Inflammatory macrophage treated with lipopolysaccharide for 1 hour (primary cell): Measurements from ENCODE around the gene OR9A2.
"Not testable (repeated sequence)": the region's sequence is repeated elsewhere in the genome, so short reads cannot be mapped to it uniquely, and the experiment has no call there.

Source experiments
- DNase-seq, 2 donors: peaks; one replicate each; pipeline ENCODE4 v3.0.0-alpha.2; 2020 to 2022

OR9A2 gene

DNA sequence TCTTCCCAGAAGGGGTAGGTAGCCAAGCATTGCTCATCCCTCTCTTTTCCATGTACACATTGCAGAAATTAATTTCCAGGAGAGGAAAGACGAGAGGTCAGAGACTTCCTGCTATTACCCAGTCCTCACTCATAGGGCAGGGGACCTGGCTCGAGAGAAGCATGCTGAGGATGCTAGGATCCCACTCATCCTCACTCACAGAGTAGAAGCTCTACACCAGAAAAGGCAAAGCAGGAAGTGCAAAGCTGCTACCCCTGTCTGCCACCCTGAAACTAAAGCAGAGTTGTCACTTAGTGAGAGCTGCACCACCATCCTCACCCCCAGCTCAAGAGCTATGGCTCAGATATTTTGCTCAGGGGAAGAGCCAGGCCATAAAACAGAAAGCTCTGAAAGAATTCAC lies 9.9 kb downstream of the OR9A2 start:
- DNase-seq, result no peak

DNA sequence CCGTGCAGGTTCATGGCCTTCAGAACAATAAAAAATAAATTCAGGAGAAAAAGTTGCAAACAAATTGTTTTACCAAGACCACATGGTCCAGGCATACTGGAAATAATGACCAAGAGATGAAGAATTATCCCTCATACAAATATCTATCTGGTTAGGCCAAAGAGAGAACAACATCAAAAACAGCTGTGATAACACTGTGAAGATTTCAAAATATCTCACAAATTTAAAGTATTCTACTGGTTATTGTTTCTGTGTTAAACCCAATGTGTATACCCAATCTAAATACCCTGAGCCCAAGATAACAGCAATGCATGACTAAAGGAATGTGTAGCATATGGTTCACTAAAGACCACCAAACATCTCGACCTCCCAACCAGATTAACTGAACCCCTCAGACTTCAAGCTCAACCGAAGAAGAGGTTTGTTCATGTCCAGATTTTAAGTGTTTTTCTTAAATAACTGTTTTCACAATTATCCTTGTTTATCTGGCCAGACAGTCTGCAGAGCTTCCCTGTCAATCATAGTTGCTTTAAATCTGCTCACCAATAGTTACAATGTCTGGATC lies 10.9 kb downstream of the OR9A2 start:
- no peak for DNase-seq

DNA sequence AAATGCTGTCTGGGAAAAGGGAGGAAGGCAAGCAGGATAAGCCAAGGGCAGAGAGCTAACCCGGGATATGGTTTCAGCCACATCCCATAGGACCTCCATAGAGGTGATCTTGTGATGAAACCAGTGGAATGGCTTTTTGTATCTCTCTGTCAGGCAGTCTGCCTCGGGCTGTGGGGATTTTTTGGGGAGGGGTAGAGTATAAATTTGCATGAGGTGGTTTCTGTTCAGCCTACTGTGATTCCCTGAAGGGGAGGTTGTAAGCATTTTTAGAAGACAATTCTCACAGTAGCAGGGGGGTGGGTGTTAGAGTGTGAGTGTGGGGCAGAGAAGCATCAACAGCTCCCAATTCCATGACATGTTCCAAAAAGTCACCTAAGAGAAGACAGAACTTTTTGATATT lies 11.8 kb downstream of the OR9A2 start:
- DNase-seq, result no peak

DNA sequence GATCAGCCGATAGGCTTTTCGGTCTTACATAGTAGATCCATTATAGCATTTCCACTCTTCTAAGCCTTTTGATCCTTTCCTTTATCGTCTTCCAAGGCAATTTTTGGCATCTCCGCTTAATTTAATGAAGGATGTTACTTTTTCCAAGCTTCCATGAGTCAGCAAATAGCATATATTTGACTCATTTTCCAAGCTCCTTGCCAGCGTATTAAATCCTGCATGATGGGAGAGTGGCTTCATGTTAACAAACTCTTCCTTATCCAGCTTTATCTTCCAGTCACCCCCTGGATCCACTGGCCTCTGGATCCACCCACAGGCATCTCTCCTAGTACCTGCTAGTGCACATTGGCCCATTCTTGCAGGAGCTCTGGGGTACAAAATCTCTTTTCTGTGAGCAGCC lies 13.0 kb downstream of the OR9A2 start:
- DNase-seq, result no peak

DNA sequence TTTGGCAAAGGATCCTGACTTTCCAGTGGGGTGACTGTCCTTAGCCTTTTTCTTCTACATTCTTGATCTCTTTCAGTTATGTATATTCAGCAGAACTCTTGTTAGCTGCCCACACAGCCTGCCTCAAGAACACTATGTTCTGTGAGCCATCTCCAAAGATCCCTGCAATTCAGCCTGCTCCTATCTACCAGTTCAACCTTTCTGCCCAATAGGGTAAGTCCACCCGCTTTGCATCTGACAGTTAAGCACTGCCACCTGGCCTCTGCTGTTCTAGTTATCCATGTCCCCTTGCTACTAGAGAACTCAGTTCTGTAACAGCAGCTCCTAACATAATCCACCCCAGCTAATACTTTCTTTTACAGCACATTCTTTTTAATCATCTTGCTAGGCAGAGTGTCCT lies 13.5 kb downstream of the OR9A2 start:
- no peak for DNase-seq

DNA sequence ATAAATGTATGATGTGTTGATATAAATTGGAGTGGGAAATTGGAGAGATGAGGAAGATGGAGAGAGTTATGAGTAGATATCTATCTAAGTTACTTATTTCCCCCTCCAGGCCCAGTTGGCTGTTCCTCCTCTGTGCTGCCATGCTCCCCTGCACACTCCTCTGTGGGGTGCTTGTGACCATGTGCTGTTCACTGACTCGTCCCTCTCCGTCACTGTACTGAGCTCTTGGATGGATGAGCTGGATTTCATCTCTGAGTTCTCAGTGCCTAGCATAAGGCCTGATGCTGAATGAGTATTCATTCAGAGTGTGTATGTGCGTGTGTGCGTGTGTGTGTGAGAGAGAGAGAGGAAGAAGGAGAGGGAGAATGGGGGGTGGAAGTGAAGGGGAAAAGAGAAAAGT lies 14.5 kb downstream of the OR9A2 start:
- DNase-seq, result no peak

DNA sequence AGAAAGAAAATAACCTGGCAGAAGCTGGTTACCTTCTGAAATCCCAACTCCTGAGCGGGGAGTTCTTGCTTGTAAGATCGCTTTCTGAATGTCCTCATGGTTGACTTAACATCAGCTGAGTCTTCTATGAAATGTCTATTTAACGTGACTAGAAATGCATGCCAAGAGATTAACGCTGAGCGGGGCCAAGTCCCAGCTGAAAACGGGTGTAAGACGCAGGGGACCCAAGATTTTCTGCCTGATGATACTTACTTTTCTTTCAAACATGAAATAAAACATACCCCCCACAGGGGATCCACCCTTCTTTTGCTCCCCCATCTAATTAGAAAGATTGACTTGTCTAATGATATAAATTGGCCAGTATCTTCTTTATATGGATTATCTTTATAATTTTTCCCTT lies 14.9 kb downstream of the OR9A2 start:
- DNase-seq, result no peak

DNA sequence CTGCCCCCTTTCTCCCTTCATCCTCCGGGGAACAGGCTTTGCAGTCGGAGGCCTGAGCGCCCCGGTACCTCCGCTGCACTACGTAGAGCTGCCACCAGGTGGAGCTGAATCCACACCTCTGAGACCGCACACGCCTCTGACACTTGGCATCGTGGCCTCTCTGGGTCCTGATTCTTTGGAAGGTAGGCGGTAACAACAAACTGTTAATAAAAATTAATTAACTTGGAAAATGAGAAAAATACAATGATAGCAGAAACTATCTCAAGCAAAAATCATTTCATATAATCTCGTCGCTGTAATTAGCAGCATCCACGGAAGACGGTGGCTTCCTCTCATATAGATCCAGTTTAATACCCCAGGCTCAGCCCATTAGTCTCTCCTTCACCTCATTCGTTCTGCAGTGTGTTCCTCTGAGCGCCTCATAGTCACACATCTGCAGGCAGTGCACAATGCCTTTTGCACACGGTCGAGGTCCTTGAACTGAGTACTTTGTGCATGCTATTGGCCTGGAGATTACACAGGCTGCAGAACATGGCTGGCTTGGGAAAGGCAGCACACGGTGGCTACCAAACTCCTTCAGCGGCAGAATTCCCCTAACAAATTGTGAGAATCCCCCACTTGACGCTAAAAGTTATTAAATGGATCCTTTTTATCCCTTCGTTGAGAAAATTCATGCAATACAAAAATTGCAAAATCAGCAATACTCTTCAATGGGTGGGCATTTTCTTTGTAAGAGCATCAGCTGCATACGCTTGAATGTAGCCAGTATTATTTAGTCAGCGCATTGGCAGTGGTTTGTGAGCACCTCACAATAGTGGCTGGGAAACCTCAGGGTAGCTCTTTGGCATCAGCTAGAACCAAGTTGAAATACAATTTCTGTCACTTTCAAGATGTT lies 18.7 kb downstream of the OR9A2 start:
- peak; percentile 55 to 97 for DNase-seq

DNA sequence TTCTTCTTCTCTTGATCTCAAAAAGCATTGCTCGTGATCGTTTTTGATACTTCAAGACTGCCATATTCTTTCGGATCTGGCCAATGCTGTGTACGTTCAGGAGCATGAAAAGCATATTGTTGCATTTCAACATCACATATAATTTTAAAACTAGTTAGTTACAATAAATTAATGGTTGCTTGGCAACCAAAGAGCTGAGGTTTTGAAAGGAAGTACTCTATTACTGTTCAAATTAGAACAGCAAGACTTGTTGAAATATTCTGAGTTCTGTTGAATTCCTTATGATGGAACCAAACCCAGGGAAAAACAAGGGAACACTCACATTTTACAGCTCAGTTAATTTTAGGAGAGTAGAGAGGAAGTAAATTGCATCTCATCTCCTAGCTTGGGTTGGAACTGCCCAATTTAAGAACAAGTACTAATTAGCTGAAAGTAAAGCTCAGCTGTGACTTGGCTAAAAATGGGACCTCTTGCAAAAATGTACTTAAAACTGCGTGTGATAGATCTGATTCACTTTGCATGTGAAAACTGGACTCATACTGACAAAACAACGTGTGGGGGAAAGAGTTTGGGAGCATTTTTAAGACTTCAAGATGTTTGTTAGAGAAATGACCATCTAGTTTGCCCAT lies 21.2 kb downstream of the OR9A2 start:
- no peak for DNase-seq

DNA sequence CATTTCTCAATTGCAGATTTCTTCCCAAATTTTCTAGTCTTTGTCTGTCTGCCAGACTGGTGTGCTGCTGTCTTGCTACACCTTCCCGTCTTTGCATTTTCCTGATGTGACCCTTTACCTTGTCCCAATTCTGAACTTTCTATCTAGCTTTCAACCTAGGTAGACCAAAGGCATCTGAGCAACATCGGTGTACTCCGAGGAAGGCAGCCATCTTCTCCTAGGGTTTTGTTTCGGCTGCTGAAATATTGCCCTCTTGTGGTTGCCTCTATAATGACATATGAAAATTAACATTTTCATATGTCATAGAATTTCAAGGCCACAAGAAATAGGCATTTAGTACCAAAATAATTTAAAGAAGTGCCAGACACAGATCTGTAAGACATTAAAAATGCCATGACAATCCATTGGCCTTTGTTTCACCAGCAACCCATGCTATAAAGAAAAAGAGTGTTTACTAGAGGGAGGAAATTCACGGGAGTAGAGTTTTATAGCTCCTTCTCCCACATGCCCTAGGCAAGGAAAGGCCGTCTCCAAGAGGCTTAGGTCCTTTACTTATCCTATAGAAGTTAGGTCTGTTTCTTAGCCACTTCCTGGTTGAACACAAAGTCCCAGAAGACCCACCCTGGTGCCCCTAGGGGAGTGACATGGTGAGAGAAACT lies 23.4 kb downstream of the OR9A2 start:
- peak; percentile 48 to 85 for DNase-seq

DNA sequence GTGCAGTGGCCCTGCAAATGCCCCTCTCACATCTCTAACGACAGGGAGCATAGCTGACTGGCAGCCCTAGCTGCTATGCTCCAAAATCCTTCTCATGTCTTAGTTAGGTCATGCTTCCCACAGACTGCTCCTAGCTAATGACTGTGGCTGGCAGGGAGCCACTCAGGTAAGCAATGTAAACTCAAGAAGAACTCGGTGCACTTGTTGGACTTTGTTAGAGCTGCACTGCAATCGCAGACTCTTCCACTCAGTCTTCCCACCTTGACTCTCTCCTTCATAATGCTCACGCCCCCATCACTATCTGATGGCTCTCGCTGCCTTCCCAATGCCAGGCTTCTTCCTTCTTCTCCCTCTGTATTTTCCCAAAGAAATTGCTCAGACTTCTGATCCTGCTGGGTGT lies 24.0 kb downstream of the OR9A2 start:
- no peak for DNase-seq

DNA sequence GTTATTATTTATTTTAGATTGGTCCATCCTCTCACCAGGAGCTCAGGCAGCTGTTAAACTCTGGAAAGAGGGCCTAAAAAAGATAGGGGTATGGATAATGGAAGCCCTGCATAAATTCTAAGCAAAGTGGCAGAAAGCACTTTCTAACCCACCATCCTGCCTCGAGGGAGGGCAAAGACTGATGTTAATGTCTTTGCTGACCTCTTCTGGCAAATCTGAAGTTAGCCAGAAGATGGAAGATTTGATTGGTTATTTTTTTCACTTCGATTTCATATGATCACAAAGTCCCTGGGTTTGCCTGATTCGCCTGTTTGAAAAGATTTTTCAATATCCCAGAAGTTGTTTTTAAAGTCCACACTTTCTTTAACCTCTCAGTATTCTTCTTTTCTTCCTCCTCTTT lies 24.8 kb downstream of the OR9A2 start:
- DNase-seq, result peak; percentile 25 to 26

DNA sequence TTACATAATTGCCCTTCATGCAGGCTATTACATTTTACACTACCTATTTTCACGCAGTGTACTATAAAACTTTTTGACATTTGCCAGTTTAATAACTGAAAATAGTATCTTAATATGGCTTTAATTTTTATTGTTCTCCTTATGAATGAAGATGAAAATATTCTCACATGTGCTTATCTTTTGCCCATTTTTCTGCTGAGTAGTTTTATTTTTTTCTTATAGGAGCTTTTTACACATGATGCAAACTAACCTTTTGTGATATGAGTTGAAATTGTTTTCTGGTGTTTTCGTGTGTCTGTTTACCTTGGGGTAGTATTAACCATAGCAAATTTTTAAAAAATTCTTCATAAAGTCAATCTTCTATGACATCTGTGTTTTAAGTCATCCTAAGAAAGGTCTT lies 26.3 kb downstream of the OR9A2 start:
- no peak for DNase-seq

DNA sequence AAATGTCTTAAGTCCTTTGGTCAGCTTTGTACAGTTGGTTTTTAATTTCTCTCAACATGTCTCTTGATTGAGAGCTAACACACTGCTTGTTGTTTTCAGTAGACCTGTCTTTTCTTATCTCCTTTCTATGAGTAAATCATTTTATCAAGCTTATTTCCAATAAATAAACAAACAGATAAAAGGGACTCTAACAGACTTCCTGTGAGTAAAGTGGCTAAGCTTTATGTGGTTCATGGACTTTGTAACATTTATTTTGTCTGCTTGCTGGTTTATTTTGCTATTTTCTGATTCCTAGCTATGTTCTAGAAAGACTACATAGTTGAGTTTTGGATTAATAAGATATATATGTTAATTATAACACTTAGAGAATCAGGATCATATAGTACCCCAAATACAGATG lies 27.1 kb downstream of the OR9A2 start:
- no peak for DNase-seq

DNA sequence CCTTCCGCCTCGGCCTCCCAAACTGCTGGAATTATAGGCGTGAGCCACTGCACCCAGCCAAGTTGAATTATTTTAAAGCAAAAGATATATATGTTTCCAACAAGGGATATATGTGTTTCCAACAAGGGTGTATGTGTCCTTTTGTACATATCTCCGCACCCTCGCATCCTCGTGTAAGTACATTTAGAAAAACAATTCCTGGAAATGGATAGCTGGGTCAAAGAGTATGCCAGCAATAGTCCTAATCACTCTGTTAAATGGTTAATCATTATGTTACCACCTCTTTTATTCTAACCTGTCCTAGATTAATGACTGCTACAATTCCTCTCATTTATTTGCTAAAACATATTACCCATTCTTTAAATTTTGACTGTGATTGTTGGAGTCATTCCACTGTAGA lies 28.0 kb downstream of the OR9A2 start:
- no peak for DNase-seq

DNA sequence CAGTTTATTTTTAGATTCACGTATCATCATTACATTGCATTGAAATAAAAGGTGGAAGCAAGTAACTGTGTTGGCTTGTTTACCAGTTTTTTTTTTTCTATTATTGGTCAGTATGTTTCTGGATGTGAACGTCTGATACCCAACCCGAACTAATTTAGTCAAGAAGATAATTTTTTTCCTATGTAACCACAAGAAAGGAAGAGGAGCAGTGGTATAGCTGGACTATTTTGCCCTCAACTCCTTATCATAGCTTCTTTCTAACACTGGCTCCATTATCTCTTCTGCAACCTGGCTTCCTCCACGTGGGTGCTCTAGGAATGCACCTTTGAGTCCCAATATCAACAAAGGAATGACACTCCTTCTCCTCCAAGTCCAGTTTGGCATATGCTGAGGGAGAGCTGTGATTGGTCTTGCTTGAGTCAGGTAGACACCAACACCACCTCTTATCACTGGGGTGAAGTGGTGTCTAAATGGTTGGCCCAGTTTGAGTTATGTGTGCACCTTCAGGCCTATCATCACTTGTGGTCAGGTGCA lies 29.4 kb downstream of the OR9A2 start:
- no peak for DNase-seq

DNA sequence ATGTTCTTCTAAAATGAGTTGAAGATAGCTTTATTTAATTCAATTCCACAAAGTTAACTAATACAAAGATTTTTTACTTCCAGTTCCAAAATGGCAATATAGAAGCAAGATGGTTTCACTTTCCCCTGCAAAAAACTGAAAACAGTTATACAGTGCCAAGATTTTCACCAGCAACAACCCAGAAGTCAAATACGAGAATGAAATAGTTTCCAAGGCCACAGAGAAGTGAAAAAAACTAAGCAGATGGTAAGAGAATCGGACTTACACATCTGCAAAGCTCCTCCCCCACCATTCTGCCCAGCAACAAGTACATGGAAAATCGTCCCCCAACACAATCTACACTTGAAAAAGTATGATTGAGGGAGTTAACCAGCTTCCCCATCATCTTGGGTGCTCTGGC lies 34.5 kb downstream of the OR9A2 start:
- no peak for DNase-seq

DNA sequence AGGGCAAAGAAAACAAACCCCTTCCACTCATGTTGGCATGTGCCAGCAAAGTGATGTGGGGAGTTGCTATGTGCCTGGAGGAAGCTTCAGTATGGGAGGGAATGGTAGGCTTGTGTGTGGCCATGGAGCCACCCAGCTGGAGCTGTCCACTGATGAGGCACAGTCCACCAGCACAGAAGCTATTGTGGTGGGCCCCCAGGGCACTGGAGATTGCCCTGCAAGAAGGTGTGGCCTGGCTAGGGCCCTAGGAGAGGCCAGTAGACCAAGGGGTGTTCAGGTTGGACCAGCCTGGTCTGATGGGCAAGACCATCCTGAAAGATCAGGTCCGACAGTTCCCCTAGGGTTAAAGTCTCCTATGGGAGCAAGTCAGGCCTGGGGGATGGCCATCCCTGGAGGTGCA lies 42.6 kb downstream of the OR9A2 start:
- no peak for DNase-seq

DNA sequence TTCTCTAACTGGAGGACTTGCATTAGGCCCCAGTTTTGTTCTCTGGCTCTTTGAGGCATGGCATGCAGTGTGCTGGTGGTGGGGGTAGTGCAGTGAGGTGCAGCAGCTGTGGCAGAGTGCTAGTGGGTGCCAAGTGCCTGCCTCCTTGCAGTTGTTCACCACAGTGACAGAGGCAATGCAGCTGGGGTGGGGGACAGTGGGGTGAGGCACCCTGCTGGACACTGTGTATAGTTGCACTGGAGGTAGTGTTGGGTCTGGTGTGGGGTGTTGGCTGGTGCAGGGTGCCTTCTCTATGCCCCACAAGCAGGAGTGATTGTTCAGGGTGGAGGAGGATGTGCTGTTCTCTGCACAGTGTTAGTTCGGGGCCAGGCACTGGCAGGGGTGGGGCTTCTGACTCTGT lies 43.1 kb downstream of the OR9A2 start:
- DNase-seq, result no peak

DNA sequence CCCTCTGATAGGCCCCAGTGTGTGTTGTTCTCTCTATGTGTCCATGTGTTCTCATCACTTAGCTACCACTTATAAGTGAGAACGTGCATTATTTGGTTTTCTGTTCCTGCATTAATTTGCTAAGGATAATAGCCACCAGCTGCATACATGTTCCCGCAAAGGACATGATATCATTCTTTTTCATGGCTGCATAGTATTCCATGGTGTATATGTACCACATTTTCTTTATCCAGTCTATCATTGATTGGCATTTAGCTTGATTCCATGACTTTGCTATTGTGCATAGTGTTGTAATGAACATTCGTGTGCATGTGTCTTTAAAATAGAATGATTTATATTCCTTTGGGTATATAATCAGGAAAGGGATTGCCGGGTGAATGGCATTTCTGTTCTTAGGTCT lies 48.5 kb downstream of the OR9A2 start:
- not testable (repeated sequence) for DNase-seq
